Left renal pelvis (tissue), 4 donors: ENCODE data around the gene RPL28. TPM values are rescaled to one million over a fixed set of nuclear protein-coding genes. Genes with fewer than 3 reads are reported as not detected.
"Not testable (repeated sequence)": the region's sequence is repeated elsewhere in the genome, so short reads cannot be mapped to it uniquely, and the experiment has no call there.

Source experiments
- DNase-seq, 4 donors: peaks; one replicate each; pipeline ENCODE4 v3.0.0-alpha.2; 2013; ENCODE audit warnings: low read depth in 4 of 4, low spot score in 3 of 4
- polyA plus RNA-seq, 4 donors: library from polyadenylated mRNA; unstranded; fragments of 120-200 nt; gene quantifications; one replicate each; pipeline ENCODE4 v1.2.1, GENCODE V29; 2013; ENCODE audit not compliant: insufficient read length in 4 of 4

Gene RPL28
- polyA plus RNA-seq, 4 donors = 965 to 1,435 (median 1,000) TPM

DNA sequence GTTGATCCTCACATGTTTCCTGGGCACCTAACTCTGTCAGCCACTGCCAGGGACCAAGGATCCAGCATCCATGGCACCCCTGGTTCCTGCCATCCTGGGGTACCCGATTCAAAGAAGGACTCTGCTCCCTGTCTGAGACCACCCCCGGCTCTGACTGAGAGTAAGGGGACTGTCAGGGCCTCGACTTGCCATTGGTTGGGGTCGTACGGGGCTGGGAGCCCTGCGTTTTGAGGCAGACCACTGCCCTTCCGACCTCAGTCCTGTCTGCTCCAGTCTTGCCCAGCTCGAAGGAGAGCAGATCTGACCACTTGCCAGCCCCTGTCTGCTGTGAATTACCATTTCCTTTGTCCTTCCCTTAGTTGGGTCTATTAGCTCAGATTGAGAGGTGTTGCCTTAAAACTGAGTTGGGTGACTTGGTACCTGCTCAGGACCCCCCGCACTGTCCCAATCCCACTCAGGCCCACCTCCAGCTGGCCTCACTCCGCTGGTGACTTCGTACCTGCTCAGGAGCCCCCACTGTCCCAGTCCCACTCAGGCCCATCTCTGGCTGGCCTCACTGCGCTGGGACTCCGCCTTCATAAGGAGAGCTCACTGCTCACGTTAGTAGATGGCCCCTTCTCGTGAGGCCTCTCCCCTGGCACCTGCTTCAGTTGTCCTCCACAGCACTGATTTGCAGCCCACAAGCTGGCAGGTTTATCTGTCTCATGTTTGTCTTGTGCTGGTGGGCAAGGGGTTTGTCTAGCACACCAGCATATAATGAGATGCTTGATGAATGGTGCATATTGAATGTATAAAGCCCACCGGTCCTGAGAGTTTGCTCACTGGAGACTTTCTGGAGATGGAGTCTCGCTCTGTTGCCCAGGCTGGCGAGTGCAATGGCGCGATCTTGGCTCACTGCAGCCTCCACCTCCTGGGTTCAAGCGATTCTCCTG, 3.9 kb downstream of the RPL28 start:
- no peak for DNase-seq

GRCh38 chr19:55390461-55390880, 4.7 kb downstream of the RPL28 start:
- no peak for DNase-seq

GRCh38 chr19:55391191-55391670, 5.5 kb downstream of the RPL28 start:
- no peak for DNase-seq

DNA sequence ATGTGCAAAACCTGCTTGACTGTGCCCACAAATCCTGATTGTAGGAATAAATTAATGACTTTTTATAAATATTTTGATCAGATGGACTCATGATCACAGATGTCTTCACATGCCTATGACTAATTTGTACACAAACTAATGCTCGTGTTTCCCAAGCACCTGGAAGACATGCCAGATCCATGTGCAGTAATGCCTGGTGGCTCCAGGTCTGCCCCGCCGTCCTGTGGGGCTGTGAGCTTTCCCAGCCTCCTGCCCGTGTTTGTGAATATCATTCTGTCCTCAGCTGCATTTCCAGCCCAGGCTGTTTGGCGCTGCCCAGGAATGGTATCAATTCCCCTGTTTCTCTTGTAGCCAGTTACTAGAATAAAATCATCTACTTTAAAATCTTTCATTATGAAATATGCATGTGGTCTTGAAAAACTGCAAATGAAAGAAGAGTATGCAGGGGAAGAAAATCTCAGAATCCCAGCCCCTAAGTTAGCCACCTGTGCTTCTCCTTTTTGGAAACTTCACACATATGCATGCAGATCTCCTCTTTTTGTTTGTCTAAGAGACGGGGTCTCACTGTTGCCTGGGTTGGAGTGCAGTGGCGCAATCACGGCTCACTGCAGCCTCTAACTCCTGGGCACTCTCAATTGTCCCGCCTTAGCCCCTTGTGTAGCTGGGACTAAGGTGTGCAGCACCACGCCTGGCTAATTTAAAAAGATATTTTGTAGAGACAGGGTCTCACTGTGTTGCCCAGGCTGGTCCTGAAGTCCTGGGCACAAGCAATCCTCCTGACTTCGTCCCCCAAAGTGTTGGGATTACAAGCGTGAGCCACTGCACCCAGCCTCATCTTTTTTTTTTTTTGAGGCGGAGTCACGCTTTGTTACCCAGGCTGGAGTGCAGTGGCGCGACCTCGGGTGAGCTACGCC, 6.2 kb downstream of the RPL28 start:
- no peak for DNase-seq

DNA sequence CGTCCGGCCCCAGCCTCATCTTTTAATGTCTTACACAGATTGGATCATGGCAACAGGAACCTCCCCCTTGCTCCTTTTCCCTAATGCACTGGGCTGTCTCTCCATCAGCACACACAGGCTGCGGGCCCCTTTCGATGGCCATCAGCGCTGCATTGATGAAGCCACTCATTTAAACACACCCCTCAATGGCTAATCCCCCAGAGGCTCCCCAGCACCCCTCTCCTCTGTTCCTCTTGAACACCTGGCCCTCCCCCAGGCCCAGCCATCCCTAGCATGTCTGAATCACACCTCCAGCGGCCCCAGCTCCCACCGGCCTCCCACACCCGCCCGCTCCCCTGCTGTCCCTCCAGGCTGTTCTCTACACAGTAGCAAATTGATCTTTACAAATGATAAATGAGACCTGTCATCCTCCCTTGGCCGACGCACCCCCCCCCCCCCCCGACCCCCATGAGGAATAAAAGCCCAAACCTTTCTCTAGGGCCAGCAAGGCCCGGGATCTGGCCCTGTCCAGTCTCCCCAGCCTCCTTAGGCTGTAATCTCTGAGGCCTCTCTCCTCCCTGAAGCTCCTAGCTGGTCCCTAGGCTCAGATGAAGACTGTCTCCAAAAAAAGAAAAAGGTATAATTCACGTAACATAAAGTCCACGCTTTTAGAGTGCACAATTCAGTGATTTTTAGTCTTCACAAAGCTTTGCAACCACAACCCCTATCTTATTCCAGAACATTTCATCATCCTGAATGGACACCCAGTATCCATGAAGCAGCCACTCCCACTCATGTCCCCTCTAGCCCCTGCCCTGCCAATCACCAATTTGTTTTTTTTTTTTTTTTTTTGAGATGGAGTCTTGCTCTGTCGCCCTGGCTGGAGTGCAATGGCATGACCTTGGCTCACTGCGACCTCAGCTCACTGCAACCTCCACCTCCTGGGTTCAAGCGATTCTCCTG, 7.4 kb downstream of the RPL28 start:
- DNase-seq = no peak

DNA sequence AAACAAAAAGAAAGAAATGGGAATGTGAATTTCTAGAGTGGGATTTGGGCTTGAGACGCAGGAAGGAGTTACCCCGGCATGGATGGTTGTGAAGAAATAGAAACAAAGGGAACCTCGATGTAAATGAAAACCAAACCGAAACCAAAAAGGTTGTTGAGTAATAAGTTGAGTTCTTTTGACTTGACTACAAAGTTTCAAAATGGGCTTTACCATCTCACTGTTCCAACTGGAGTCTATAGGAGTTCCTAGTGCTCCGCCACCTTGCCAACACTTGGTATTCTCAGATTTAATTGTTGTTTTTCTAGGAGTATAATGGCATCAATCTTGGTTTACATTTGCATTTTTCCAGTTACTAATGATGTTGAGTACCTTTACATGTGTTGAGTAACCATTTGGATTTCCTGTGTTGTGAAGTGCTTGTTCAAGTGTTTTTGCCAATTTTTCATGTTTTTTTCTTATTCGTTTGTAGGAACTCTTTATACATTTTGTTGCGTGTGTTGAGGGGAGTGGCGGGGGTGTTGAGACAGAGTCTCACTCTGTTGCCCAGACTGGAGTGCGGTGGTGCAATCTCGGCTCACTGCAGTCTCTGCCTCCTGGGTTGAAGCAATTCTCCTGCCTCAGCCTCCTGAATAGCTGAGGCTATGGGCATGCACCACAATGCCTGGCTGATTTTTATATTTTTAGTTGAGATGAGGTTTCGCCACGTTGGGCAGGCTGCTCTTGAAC, 12.6 kb downstream of the RPL28 start:
- no peak for DNase-seq

DNA sequence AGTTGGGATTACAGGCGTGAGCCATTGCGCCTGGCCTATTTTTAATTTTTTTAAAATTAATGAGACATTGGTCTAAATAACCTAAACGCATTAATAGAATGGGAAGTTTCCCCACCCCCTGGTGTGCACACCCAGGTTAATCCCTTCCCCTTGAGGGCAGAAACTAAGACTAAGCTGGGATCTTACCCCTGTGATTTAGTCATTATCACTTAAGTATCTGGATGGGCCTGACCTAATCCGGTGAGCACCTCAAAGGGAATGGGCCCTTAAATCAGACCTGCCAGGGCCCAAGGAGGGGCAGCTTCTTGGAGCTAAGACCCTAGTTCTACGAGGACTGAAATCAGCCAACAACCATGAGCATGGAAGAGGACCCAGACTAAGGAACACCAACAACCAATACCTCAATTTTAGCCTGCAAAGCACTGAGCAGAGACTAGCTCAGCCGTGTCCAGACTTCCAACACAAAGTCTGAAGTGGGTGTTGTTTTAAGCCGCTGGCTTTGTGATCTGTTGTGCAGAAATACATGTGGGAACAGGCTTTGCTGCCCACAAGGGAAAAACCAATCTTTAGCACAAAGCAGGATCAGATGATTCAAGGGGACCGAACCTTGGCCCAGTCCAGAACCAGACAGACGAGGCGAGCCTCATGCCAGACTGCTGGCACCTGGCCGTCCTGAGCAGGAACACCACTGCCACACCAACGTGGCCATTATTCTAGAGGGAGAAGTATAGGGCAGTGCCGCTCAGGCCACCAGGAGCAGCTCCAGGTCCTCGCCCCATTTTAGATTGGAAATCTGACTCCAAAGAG, 14.8 kb downstream of the RPL28 start:
- no peak for DNase-seq

DNA sequence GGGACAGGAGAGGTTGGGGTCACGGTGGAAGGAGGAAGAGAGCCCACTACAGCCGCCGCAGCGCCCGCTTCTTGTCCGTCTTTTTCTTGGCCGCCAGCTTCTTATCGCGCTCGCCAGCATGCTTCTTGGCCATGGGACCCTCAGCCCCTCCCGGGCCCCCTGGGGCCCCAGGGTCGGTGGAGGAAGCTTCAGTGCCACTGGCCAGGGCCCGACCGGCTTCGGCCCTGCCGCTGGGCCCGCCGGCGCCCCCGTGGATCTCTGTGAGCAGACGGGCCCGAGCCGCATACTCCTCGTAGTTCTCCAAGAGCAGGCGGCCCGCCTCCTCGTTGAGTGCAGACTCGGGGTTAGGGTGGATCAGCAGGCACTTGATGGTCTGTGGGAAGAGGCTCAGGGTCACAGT, 15.7 kb downstream of the RPL28 start:
- not testable (repeated sequence) for DNase-seq

DNA sequence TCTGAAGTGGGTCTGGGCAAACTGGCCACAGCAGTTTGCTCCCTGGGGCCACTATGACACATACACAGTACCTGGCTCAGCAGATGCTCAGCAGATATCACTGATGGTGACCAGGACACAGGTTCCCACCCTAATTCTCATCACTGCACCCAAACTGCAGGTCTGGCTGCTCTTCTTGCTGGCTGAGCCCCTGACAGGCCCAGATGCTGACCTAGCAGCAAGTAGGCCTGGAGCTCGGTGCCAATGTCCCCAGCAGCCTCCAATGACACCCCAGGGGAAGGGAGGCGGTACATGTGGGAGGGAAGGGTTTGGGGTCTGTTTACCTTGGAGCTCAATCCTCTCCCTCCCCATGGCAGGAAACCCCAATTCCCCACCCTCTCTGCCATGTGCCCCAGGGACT, 16.8 kb downstream of the RPL28 start:
- no peak for DNase-seq

- no peak for DNase-seq
Observed at GRCh38 chr19:55405638-55406037, 19.9 kb downstream of the RPL28 start.

DNA sequence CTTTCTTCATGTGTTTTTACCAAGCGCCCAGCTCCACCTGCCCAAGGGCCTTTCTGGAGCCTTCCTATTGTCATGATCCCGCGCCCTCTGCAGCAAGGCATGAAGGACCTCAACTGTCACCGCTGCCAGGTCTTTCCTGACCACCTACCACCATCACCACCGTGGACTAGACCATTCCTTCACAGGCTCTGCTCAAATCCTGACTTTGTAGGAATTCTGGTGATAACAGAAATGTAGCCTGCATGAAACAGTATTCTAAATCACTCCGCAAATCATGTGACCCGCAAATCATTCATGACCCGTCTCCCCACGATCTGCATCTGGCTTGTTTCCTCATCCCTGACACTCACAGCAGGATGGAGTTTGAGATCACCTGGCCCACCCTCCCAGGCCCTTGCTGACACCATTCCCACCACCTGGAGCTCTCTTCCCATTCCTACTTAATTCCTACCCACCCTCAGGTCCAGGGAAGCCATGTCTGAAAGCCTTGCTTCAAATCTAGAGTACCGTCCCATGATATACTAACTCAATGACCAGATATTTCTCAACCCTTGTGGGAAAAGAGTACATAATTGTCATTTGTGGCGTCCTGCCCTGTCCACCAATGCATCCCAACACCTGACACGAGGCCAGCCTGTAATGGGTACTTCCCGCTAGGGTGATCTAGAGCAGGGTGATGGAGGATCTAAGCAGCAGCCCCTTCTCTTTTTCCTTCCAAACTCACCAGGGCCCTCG, 20.5 kb downstream of the RPL28 start:
- no peak for DNase-seq

DNA sequence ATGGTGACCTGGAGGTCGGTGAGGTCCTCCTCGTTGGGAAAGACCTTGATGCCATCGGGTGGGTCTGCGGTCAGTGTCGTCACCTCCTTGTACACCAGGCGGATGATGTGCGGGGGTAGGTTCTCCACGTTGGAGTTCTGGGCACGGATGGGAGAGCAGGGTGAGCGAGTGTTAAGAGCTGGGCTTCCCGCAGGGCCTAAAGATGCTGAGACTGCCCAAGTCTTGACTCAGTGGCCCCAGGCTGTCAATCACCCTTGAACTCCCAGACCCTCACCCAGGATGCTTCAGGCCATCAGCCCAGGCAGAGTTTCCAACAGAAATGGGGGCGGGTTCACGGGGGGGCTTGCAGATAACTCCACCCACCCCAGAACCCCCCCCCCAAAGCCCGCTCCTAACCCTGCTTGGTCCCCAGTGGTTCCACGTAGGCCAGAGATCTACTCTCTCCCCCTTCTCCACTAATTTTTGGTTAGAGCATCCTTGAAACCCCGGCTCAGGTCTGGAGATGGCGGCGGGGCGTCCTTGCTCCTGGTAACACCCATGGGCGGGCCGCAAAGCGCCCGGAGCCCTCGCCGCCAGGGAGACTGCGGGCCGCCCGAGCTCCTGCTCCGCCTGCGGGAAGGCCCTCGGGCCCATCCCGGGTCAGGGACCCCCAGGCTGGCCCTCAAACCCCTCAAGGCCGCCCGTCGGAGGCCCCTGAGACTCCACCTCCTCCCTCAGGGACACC, 21.3 kb downstream of the RPL28 start:
- DNase-seq = no peak

GRCh38 chr19:55407550-55407799, 21.7 kb downstream of the RPL28 start, which contains the start of gene UBE2S:
UBE2S (minus strand) TSS chr19:55407788; CDS start chr19:55407589, 199 bp downstream.
- DNase-seq = not testable (repeated sequence)

GRCh38 chr19:55407800-55408532, 22.2 kb downstream of the RPL28 start:
- peak; percentile 97 to 98 (median 98) for DNase-seq

- no peak for DNase-seq
Observed at GRCh38 chr19:55408533-55408872, 22.8 kb downstream of the RPL28 start.

- DNase-seq = not testable (repeated sequence)
Observed at GRCh38 chr19:55409179-55409578, 23.4 kb downstream of the RPL28 start.

- DNase-seq = no peak
Observed at GRCh38 chr19:55410168-55410567, 24.4 kb downstream of the RPL28 start.
